HG03135 (cell line): ENCODE measurements around the gene IFT81.
"Not testable (repeated sequence)": the region's sequence is repeated elsewhere in the genome, so short reads cannot be mapped to it uniquely, and the experiment has no call there.

Experiments used
- ATAC-seq: cut with Tn5 transposase; IDR thresholded peaks from one replicate; pipeline ENCODE4 v1.9.1; 2021; ENCODE audit warnings: mild to moderate bottlenecking, moderate library complexity; ENCODE audit not compliant: unreplicated experiment

The IFT81 gene

GRCh38 chr12:110107369-110108281, 16.5 kb upstream of the IFT81 start:
- ATAC-seq: no peak

GRCh38 chr12:110108309-110109036, 15.7 kb upstream of the IFT81 start:
- no peak for ATAC-seq

GRCh38 chr12:110109037-110109836, 14.9 kb upstream of the IFT81 start:
- ATAC-seq: no peak

GRCh38 chr12:110109837-110110535, 14.2 kb upstream of the IFT81 start:
- ATAC-seq: no peak

- no peak for ATAC-seq
Measured at GRCh38 chr12:110111476-110112334, 12.5 kb upstream of the IFT81 start.

- ATAC-seq: no peak
Measured at GRCh38 chr12:110112335-110112660, 11.9 kb upstream of the IFT81 start.

- ATAC-seq: no peak
Measured at GRCh38 chr12:110114528-110114937, 9.6 kb upstream of the IFT81 start.

- ATAC-seq: no peak
Measured at GRCh38 chr12:110115675-110116074, 8.5 kb upstream of the IFT81 start.

GRCh38 chr12:110116623-110117022, 7.5 kb upstream of the IFT81 start:
- no peak for ATAC-seq

GRCh38 chr12:110117210-110117609, 6.9 kb upstream of the IFT81 start:
- not testable (repeated sequence) for ATAC-seq

- ATAC-seq: no peak
Measured at GRCh38 chr12:110117956-110118685, 6.0 kb upstream of the IFT81 start.

GRCh38 chr12:110122929-110123328, 1.2 kb upstream of the IFT81 start:
- ATAC-seq: no peak

- ATAC-seq: peak; percentile 53
Measured at GRCh38 chr12:110123919-110124268, 263 bp upstream of the IFT81 start.

GRCh38 chr12:110126557-110126956, 2.4 kb downstream of the IFT81 start:
- no peak for ATAC-seq

- ATAC-seq: no peak
Measured at GRCh38 chr12:110134691-110135411, 10.7 kb downstream of the IFT81 start.

GRCh38 chr12:110135806-110136205, 11.6 kb downstream of the IFT81 start:
- no peak for ATAC-seq

- ATAC-seq: no peak
Measured at GRCh38 chr12:110137786-110138185, 13.6 kb downstream of the IFT81 start.

- no peak for ATAC-seq
Measured at GRCh38 chr12:110141389-110141788, 17.2 kb downstream of the IFT81 start.

- ATAC-seq: no peak
Measured at GRCh38 chr12:110146986-110147385, 22.8 kb downstream of the IFT81 start.
